ENCODE data around the gene KCNN4.

- TF ChIP-seq, protein P1, sequence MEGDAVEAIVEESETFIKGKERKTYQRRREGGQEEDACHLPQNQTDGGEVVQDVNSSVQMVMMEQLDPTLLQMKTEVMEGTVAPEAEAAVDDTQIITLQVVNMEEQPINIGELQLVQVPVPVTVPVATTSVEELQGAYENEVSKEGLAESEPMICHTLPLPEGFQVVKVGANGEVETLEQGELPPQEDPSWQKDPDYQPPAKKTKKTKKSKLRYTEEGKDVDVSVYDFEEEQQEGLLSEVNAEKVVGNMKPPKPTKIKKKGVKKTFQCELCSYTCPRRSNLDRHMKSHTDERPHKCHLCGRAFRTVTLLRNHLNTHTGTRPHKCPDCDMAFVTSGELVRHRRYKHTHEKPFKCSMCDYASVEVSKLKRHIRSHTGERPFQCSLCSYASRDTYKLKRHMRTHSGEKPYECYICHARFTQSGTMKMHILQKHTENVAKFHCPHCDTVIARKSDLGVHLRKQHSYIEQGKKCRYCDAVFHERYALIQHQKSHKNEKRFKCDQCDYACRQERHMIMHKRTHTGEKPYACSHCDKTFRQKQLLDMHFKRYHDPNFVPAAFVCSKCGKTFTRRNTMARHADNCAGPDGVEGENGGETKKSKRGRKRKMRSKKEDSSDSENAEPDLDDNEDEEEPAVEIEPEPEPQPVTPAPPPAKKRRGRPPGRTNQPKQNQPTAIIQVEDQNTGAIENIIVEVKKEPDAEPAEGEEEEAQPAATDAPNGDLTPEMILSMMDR (conservative IDR thresholded peaks at IDR 0.05; ENCODE audit: low read depth, low read length) = no peak
- no peak for TF ChIP-seq EZH2 (IDR thresholded peaks at IDR 0.05; ENCODE audit: borderline replicate concordance, low read depth, low read length, poor library complexity, severe bottlenecking)
Observed at GRCh38 chr19:43799502-43800142, 18.8 kb upstream of the KCNN4 start.

Data from A673 (cell line).